ENCODE measurements around the gene BLVRA. TPM values are rescaled to one million over a fixed set of nuclear protein-coding genes. Genes with fewer than 3 reads are reported as not detected.

The BLVRA gene
- total RNA-seq, 6 experiments from 2014 or later, result 3.1 to 14.7 (median 5.6) TPM

DNA sequence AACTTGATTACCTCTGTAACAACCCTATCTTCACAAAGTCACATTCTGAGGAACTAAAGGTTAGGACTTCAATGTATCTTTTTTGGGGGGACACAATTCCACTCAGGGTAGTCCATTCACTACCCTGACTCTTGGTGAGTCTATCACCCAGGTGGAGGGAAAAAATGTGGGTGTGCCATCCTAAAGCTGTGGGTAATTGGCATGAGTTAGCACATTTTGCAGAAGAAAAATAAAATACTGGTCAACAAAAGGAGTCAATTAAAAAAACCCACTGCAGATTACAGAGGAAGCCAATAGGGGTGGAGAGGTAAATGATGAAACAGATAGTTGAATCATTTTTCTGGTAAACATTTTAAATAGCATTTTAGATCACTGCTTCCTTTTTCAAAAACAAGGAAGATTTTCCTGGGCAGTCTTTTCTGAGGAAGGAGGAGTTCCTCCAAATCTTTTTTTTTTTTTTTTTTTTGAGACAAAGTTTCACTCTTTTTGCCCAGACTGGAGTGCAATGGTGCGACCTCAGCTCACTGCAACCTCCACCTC lies 5.1 kb upstream of the BLVRA start:
- no peaks in the 10 kb centered on the region for H3K9me3 ChIP-seq
- intact Hi-C loops (cut with DNase I), result no loop called here
- H3K36me3 ChIP-seq, result no peaks in the 10 kb centered on the region
- peak in 1 of 4 donors; percentile 14 for ATAC-seq
- H3K27me3 ChIP-seq, result no peaks in the 10 kb centered on the region
- WGBS (ENCODE audit: insufficient coverage, low coverage, low lambda C conversion rate, missing lambda C conversion rate), result 58% methylated on average over 1 of the region's 1 CpG
- no peak overlapping the region for H3K27ac ChIP-seq
- TF ChIP-seq, protein P1, sequence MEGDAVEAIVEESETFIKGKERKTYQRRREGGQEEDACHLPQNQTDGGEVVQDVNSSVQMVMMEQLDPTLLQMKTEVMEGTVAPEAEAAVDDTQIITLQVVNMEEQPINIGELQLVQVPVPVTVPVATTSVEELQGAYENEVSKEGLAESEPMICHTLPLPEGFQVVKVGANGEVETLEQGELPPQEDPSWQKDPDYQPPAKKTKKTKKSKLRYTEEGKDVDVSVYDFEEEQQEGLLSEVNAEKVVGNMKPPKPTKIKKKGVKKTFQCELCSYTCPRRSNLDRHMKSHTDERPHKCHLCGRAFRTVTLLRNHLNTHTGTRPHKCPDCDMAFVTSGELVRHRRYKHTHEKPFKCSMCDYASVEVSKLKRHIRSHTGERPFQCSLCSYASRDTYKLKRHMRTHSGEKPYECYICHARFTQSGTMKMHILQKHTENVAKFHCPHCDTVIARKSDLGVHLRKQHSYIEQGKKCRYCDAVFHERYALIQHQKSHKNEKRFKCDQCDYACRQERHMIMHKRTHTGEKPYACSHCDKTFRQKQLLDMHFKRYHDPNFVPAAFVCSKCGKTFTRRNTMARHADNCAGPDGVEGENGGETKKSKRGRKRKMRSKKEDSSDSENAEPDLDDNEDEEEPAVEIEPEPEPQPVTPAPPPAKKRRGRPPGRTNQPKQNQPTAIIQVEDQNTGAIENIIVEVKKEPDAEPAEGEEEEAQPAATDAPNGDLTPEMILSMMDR (IDR thresholded peaks at IDR 0.05), result no peak
- TF ChIP-seq POLR2A (IDR thresholded peaks at IDR 0.05), result no peak
- no peak for DNase-seq
- H3K4me1 ChIP-seq, result no peaks in the 10 kb centered on the region
- no peak overlapping the region for H3K4me3 ChIP-seq

DNA sequence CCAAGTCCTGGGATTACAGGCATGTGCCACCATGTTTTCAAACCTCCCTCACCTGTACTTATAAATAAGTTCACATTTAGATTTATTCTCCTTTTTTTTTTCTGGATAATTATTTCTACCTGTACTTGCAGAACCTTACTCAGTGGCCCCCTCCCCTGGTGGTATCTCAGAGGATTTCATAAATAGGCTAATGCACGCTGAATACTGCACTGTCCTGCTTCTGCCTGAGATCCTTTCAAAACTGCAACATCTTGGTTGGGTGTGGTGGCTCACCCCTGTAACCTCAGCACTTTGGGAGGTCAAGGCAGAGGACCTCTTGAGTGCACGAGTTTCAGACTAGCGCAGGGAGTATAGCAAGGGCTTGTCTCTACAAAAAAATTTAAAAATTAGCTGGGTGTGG lies 4.6 kb upstream of the BLVRA start:
- ATAC-seq (no peak), DNase-seq (no peak)
- intact Hi-C loops (cut with DNase I), result no loop called here
- Histone ChIP-seq H3K27me3 (no peaks in the 10 kb centered on the region), H3K36me3 (no peaks in the 10 kb centered on the region), H3K4me1 (no peaks in the 10 kb centered on the region), H3K4me3 (no peak overlapping the region), H3K9me3 (no peaks in the 10 kb centered on the region), H3K27ac (no peak overlapping the region)
- 66% methylated on average over 2 of the region's 3 CpGs for WGBS (ENCODE audit: insufficient coverage, low coverage, low lambda C conversion rate, missing lambda C conversion rate)
- TF ChIP-seq, protein P1 (IDR thresholded peaks at IDR 0.05), result no peak
- no peak for TF ChIP-seq POLR2A (IDR thresholded peaks at IDR 0.05)

DNA sequence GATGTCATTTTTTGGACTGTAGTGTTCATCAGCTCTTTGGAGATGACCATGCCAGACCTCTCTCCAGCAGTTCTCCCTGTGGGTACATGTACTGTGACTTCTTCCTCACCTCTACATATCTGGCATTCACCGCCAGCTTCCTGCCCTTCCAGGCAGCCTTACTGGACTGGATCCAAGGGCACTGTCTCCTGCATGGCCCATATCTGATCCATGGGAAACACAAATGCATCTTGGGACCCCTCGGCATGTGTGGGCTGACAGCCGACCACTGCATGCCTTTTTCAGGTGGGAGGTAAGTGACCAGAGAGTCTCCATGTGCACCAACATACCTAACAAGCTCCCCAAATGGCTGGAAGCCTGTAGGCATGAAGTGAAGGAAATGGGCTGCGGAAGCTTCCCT lies 3.9 kb upstream of the BLVRA start:
- ATAC-seq, result no peak
- intact Hi-C loops (cut with DNase I), result no loop called here
- Histone ChIP-seq H3K27ac (no peak overlapping the region), H3K4me3 (no peak overlapping the region), H3K27me3 (no peaks in the 10 kb centered on the region), H3K9me3 (no peaks in the 10 kb centered on the region), H3K4me1 (no peaks in the 10 kb centered on the region), H3K36me3 (no peaks in the 10 kb centered on the region)
- 67% methylated on average over 2 of the region's 4 CpGs for WGBS (ENCODE audit: insufficient coverage, low coverage, low lambda C conversion rate, missing lambda C conversion rate)
- DNase-seq, result no peak
- TF ChIP-seq, protein P1 (IDR thresholded peaks at IDR 0.05), result no peak
- TF ChIP-seq POLR2A (IDR thresholded peaks at IDR 0.05), result no peak

DNA sequence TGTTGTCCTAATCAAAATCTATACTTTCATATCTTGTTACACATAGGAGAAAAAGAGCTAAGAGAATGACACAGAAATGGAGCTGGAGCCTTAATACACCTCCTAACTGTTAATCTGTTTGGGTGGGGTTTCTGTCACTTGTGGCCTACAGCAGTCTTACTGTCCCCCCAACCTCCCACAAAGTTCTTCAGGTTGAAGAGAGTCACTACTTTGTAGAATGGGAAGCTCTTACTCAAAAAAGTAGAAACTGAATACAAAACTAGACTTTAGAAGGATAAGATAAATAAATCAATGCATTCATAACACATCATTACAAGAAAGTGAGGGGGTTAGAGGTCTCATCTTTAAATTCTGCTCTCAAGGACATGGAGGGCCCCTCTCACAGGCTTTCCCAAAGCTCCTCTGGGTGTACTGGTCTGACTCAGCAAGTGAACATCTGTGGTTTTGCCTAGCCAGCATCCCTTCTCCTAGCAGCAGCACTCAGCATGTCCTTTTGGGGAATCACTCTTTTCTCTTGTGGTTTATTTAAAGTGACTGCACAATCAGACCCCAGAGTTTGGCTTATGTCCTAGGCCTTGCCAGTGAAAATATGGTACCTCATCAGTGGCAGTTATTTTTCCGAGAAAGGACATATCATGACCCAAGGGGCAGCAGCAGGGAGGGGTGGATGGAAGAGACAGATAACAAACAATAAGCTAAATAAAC lies 2.0 kb upstream of the BLVRA start:
- no peaks in the 10 kb centered on the region for H3K4me1 ChIP-seq
- H3K4me3 ChIP-seq, result no peak overlapping the region
- no peaks in the 10 kb centered on the region for H3K9me3 ChIP-seq
- no peak for DNase-seq
- H3K27ac ChIP-seq, result no peak overlapping the region
- ATAC-seq, result peak in 2 of 4 donors; percentile 17 to 20
- H3K36me3 ChIP-seq, result no peaks in the 10 kb centered on the region
- intact Hi-C loops (cut with DNase I), result no loop called here
- no peaks in the 10 kb centered on the region for H3K27me3 ChIP-seq
- no peak for TF ChIP-seq POLR2A (IDR thresholded peaks at IDR 0.05)
- TF ChIP-seq, protein P1 (IDR thresholded peaks at IDR 0.05), result no peak
- WGBS (ENCODE audit: insufficient coverage, low coverage, low lambda C conversion rate, missing lambda C conversion rate), result no CpG with 5 or more reads among the region's 1 CpG
